Motor neuron (in vitro differentiated cells): ENCODE data around the gene MGAM2. TPM values are rescaled to one million over a fixed set of nuclear protein-coding genes. Genes with fewer than 3 reads are reported as not detected.

ENCODE experiments used
- ATAC-seq, 8 experiments: fragments of 200-7000 bp; cut with Tn5 transposase; replicated peaks in 6 of 8; 2 replicates each; pipeline ENCODE4 v1.8.0; 2021; ENCODE audit warnings: mild to moderate bottlenecking in 8 of 8, moderate library complexity in 8 of 8
- H3K27ac ChIP-seq, 2 donors: fragments of 250-450 bp; sonication (Bioruptor Pico); 2 replicates each; pipeline ENCODE4 v1.9.0; 2021; ENCODE audit warnings: antibody characterized with exemption in 2 of 2, mild to moderate bottlenecking in 2 of 2, moderate library complexity in 1 of 2
- H3K4me1 ChIP-seq, 2 donors: fragments of 250-450 bp; sonication (Bioruptor Pico); replicated peaks in 1 of 2; 2 replicates each; pipeline ENCODE4 v1.6.1; 2021; ENCODE audit warnings: antibody characterized with exemption in 2 of 2, mild to moderate bottlenecking in 2 of 2, moderate library complexity in 1 of 2
- H3K4me3 ChIP-seq, 5 donors: fragments of 250-450 bp; sonication (Bioruptor Pico); 2 replicates each; pipeline ENCODE4 v1.9.0; 2021; ENCODE audit warnings: antibody characterized with exemption in 5 of 5, mild to moderate bottlenecking in 5 of 5, moderate library complexity in 4 of 5
- whole genome bisulfite sequencing, 10 experiments: fragments of 450-650 bp; shearing (Covaris generic); methylation state at CpG; one replicate each; pipeline ENCODE4 v1.0.0; 2022; 5-methylcytosine and 5-hydroxymethylcytosine counted together
- in situ Hi-C, 9 experiments: fragments of 400-800 bp; cut with MboI; loops; one replicate each; pipeline ENCODE4 v1.15.0; 2021; ENCODE audit warnings: low sequenced_read_pairs in 9 of 9, low pct_unique_long_range_greater_than_20kb in 2 of 9; ENCODE audit not compliant: unreplicated experiment in 9 of 9
- total RNA-seq, 8 experiments: library from RNA; unstranded; fragments of 300-600 nt; gene quantifications; 2 replicates each; pipeline versions ENCODE4 v1.2.3 to v1.2.4, GENCODE V29; 2022

The MGAM2 gene
- total RNA-seq, 8 experiments from 2014 or later: under 0.01 to 0.63 (median 0.13) TPM; not detected in 2

DNA sequence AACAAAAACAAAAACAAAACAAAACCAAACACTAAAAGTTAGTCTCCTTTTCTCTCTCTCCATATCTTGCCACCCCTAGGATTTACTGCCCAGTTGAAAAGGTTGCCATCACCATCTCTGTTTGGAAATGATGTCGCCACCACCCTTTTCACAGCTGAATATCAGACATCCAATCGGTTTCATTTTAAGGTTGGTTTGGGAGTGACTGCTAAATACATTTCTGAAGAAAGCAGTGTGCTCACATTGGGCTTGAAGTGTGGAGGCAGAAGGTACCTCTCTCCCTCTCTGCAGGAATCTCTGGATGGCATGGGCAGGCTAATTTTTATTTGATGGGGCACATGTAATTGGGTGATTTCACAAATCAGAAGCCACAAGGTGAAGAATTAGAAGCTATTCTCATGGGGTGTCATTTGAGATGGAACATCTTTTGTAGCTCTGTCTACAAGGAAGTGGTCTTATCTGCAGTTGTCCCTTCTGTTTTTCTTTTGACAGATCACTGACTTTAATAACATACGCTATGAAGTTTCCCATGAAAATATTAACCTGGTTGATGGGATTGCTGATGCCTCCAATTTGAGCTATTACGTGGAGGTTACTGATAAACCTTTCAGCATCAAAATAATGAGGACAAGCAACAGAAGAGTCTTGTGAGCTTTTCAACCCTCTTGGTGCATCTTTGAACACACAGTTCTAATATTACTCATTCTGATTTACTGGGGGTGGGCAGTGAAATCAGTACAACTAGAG is 20.1 kb downstream of the MGAM2 start:
- in situ Hi-C loops: no loop called here
- 38 to 100% (median 88%) methylated on average over 1 to 4 of the region's 4 CpGs; no CpG with 5 or more reads in 1 of the 10 experiments for WGBS, 10 experiments
- no peak overlapping the region for H3K27ac ChIP-seq
- H3K4me3 ChIP-seq: no peak overlapping the region
- ATAC-seq: peak in 1 of 8 experiments; percentile 14
- no peaks in the 10 kb centered on the region for H3K4me1 ChIP-seq

DNA sequence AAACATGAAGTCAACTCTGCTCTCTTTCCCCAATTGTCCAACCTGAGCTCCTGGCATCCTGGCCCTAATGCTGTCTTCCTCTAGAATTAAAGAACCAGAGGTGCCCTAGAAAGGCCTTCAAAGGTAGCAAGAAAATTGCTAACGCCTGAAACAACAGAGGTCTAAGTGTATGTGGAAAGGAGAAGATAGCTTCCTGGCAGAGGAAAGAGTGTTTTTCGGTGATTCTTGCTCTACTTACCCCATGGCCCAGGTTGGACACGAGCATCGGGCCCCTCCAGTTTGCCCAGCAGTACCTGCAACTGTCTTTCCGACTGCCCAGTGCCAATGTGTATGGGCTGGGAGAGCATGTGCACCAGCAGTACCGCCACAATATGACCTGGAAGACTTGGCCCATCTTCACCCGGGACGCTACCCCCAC is 22.2 kb downstream of the MGAM2 start:
- ATAC-seq: peak in 1 of 8 experiments; percentile 27
- H3K4me1 ChIP-seq: no peaks in the 10 kb centered on the region
- no peak overlapping the region for H3K27ac ChIP-seq
- in situ Hi-C loops: no loop called here
- no peak overlapping the region for H3K4me3 ChIP-seq
- WGBS, 10 experiments: 6 to 100% (median 93%) methylated on average over 1 to 8 of the region's 8 CpGs; no CpG with 5 or more reads in 3 of the 10 experiments

DNA sequence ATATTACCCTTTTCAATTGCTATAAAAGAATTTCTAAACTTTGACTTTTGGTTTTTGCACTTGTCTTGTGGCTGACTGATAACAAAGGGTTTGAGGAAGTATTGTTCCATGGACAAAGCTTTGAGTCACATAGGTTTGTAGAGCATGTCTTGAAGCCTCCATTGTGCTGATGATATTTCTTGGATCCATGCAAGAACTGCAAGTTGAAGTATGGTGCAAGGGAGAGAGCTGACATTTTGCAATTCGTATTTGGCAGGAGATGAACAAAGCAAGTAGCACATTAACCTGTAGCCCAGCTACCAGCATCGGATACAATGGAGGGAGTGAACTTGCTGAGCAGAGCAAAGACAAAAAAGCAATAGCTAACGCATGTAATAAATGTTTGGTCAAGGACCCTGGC is 23.4 kb downstream of the MGAM2 start:
- H3K4me3 ChIP-seq: no peak overlapping the region
- H3K4me1 ChIP-seq: no peaks in the 10 kb centered on the region
- peak in 1 of 8 experiments; percentile 56 for ATAC-seq
- in situ Hi-C loops: no loop called here
- 0 to 50% (median 24%) methylated on average over 1 to 3 of the region's 3 CpGs; no CpG with 5 or more reads in 2 of the 10 experiments for WGBS, 10 experiments
- H3K27ac ChIP-seq: no peak overlapping the region

DNA sequence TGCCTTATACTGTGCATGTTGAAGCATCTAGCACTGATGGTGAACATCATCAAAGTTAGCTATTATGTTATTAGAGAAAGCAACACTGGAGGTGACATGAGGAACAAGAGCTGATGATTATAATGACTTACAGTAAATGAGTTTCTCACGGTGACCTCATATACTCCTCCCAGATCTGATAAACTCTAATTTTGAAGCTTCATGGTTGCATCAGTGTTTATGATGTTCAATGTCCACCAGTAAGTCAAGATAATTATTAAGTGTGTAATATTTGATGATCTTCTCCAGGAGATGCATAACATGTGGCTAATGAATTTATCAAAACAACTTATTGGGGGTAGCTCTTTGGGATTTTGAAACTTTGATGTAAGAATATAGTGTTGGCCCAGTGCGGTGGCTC is 27.5 kb downstream of the MGAM2 start:
- 25 to 100% (median 85%) methylated on average over 1 to 2 of the region's 2 CpGs; no CpG with 5 or more reads in 5 of the 10 experiments for WGBS, 10 experiments
- no peak overlapping the region for H3K27ac ChIP-seq
- in situ Hi-C loops: no loop called here
- no peak for ATAC-seq
- H3K4me3 ChIP-seq: no peak overlapping the region
- H3K4me1 ChIP-seq: no peaks in the 10 kb centered on the region

DNA sequence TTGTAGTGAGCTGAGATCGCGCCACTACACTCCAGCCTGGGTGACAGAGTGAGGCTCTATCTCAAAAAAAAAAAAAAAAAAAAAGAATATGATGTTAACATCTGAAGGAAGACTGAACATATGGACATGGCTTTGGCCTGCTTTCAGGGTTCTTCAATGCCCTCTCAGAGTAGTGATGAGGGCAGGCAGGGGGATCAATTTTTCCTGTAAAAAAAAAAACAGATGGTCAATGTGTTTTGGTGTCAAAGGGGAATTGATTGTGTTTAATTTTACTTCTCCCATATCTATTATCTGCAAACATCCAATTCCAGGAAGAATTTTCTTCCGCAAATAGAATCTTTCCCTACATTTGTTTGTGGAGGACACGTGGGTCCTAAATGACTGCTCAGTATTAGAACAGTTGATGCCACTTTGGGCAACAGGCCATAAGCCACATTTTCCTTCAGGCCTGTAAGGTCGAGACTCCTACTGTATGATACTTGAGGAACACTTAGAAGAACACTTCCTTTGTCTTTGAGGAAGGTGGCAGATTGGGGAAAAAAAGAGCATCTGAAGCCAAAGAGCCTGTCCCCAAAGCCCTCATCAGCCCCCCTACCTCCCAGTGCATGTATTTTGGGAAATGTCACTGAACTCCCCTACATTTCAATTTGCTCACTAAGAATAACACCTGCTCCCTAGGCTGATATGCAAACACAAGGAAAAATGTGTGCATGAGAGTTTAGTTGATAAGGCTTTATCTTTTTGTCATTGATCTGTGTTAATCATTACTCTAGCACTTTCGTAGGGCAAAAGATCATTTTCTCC is 28.3 kb downstream of the MGAM2 start:
- no peaks in the 10 kb centered on the region for H3K4me1 ChIP-seq
- H3K27ac ChIP-seq: no peak overlapping the region
- in situ Hi-C loops: no loop called here
- no peak overlapping the region for H3K4me3 ChIP-seq
- 0 to 100% (median 67%) methylated on average over 1 to 6 of the region's 6 CpGs; no CpG with 5 or more reads in 1 of the 10 experiments for WGBS, 10 experiments
- no peak for ATAC-seq

DNA sequence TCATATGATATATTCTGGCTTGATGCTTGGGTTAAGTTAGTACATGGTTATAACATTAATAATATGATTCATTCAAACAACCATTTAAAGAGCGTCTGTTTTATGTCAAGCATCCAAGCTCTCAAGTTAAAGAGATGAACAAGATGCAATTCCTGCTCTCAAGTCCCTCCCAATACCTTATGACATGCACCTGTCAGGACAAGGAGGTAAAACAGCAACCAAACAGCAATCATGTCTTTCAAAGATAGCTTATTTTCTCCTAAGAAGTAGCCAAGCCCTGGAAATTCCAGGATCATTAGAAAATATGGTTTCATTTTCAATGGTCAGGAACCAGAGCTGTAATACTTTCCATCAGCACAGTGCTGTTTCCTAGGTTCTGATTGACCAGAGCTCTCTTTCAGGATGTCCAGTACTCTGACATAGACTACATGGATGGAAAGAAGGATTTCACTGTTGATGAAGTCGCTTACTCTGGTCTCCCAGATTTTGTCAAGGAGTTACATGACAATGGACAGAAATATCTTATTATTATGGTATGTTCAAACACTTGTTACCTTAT is 29.0 kb downstream of the MGAM2 start:
- in situ Hi-C loops: no loop called here
- ATAC-seq: no peak
- no peak overlapping the region for H3K4me3 ChIP-seq
- 7 to 100% (median 50%) methylated on average over 2 of the region's 2 CpGs; no CpG with 5 or more reads in 2 of the 10 experiments for WGBS, 10 experiments
- peaks cover 0 to 2% of the 10 kb centered on the region in 2 donors for H3K4me1 ChIP-seq
- H3K27ac ChIP-seq: no peak overlapping the region

DNA sequence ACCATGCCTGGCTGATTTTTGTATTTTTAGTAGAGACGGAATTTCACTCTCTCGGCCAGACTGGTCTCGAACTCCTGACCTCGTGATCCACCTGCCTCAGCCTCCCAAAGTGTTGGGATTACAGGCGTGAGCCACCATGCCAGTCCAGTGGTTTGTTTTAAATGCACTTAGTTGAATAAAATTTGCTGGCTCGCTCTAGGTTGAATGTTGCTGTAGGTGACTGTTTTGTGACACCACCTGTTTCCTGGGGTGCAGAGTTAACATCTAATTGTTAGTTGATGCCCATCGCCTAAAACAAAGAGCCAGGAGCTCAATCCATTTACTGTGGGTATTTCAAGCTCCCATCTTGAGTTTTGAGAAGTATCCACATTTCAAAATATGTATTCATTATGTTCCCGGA is 31.2 kb downstream of the MGAM2 start:
- ATAC-seq: no peak
- Histone ChIP-seq H3K4me1 (peaks cover 0 to 5% of the 10 kb centered on the region in 2 donors), H3K4me3 (no peak overlapping the region), H3K27ac (no peak overlapping the region)
- WGBS, 10 experiments: 11 to 96% (median 90%) methylated on average over 2 to 7 of the region's 8 CpGs; no CpG with 5 or more reads in 1 of the 10 experiments
- in situ Hi-C loops: no loop called here

DNA sequence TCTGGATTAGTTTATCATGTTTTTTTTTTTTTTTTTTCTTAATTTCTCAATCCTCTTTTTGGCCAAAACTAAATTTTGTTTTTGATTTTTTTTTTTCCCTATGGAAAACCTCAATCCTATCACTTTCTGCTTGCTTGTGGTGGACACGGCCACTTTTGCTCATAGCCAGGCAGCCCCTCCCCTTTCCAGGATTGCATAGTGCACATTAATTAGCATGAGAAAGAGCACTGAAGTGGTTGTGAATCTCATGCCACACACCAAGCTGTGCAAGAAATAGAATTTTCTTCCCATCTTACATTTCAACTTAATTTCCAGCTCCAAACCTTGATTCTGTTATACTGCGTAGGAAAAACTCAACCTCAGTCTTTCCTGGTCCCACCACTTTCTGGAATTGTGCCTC is 34.6 kb downstream of the MGAM2 start:
- WGBS, 10 experiments: 0 to 100% (median 57%) methylated on average over 1 to 2 of the region's 2 CpGs
- in situ Hi-C loops: no loop called here
- Histone ChIP-seq H3K4me1 (peaks cover 0 to 5% of the 10 kb centered on the region in 2 donors), H3K4me3 (no peak overlapping the region), H3K27ac (no peak overlapping the region)
- ATAC-seq: peak in 3 of 8 experiments; percentile 37 to 61 (median 60)

DNA sequence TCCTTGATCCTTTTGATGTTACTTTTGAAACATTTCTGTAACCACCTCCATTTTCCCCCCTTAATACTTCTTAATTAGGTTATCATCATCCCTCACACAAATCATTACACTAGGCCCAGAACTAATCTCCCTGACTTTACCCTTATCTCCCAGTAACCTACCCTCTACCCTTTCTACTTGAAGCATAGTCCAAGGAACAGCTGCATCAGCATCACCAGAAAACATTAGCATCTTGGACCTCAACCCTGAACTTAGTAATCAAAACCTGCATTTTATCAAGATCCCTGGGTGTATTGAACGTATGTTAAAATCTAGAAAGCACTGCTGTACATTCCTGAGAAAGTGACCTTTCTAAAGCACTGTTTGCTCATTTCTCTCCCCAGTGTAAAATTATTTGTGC is 38.8 kb downstream of the MGAM2 start:
- in situ Hi-C loops: no loop called here
- no peak overlapping the region for H3K4me3 ChIP-seq
- 0 to 100% (median 80%) methylated on average over 1 of the region's 1 CpG; no CpG with 5 or more reads in 3 of the 10 experiments for WGBS, 10 experiments
- peaks cover 0 to 5% of the 10 kb centered on the region in 2 donors for H3K4me1 ChIP-seq
- ATAC-seq: no peak
- no peak overlapping the region for H3K27ac ChIP-seq

DNA sequence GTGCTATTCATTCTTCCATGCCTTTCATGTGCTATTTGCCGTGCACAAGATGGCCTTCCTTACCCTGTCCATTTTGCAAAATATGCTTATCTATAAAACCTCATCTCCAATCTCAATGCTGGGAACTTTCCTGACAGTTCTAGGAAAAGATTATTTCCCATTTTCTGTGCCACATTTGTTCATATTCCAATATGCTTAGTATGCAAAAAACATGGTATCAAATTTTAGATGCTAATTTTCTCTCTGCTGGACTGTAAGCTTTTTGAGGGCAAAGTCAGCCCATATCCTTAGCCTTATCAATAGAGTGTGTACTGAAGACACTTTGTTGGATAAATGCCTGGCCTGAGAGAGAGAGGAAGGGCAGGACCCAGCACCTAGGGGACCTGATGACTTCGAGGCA is 39.4 kb downstream of the MGAM2 start:
- WGBS, 10 experiments: 0 to 100% (median 73%) methylated on average over 1 to 2 of the region's 2 CpGs
- ATAC-seq: no peak
- Histone ChIP-seq H3K4me3 (no peak overlapping the region), H3K4me1 (peaks cover 0 to 3% of the 10 kb centered on the region in 2 donors), H3K27ac (no peak overlapping the region)
- in situ Hi-C loops: no loop called here

DNA sequence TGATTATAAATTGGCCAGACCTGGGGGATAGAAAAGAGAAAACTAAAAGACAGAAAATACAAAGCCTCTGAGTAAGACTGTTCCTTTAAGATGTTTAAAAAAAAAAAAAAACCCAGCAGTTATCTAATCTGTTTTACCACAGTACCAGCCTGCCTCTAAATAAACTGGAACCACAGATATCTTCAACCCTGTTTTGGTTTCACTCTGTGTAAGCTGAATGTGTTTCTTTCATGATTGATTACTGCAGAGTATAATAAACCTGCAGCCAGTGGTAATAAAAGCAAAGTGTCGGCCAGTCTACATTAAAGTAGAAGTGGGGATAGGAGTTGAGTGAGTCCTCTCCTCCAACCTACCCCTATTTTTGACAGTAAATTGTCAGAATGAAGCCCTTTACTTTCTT is 40.6 kb downstream of the MGAM2 start:
- ATAC-seq: no peak

DNA sequence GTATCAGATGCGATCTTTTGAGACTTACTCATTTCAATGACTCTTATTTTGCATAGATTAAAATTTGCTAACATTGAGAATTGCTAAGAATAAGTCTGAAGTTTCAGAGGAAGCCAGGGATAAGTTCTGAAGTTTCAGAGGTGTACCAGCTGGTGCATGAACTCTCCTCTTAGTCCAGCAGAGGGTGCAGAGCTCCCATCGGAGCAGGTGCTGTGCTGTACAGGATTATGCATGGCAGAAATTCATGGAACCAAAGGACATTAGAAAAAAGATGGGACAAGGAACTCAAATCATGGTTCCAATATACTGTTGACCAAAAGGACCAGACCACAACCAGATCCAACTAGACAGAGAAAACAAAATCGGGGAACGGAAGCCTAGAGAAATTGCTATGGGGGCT is 41.9 kb downstream of the MGAM2 start:
- in situ Hi-C loops: no loop called here
- Histone ChIP-seq H3K27ac (no peak overlapping the region), H3K4me1 (no peaks in the 10 kb centered on the region), H3K4me3 (no peak overlapping the region)
- 0 to 94% (median 80%) methylated on average over 1 to 3 of the region's 4 CpGs; no CpG with 5 or more reads in 3 of the 10 experiments for WGBS, 10 experiments
- ATAC-seq: peak in 2 of 8 experiments; percentile 52 to 63

More for the DNA sequence above, 40.6 kb downstream of the MGAM2 start:
- in situ Hi-C loops: no loop called here
- 0 to 67% (median 43%) methylated on average over 1 of the region's 1 CpG; no CpG with 5 or more reads in 5 of the 10 experiments for WGBS, 10 experiments
- Histone ChIP-seq H3K4me3 (no peak overlapping the region), H3K4me1 (no peaks in the 10 kb centered on the region), H3K27ac (no peak overlapping the region)
